HUDEP-2 (cell line): ENCODE measurements around the gene OTUD7B.
"Not testable (repeated sequence)": the region's sequence is repeated elsewhere in the genome, so short reads cannot be mapped to it uniquely, and the experiment has no call there.

Source experiments
- DNase-seq, 76 experiments: peaks; one replicate each; lab custom pipeline; 2025; ENCODE audit not compliant: unreplicated experiment in 76 of 76; lab: John Stamatoyannopoulos, UW

The OTUD7B gene

GRCh38 chr1:150010393-150011115 lies at the start of gene OTUD7B:
TSS of gene OTUD7B (minus strand) at chr1:150010726. CDS start at chr1:149977510, 33,216 bp downstream.
- DNase-seq: peak in 75 of 76 experiments; percentile 14 to 87 (median 71)

- DNase-seq: no peak
Measured at GRCh38 chr1:150060260-150060659, 49.7 kb upstream of the OTUD7B start.

- no peak for DNase-seq
Measured at GRCh38 chr1:150056407-150056806, 45.9 kb upstream of the OTUD7B start.

GRCh38 chr1:150055507-150055906 lies 45.0 kb upstream of the OTUD7B start:
- not testable (repeated sequence) for DNase-seq

- no peak for DNase-seq
Measured at GRCh38 chr1:150053926-150054325, 43.4 kb upstream of the OTUD7B start.

- DNase-seq: not testable (repeated sequence)
Measured at GRCh38 chr1:150051905-150052412, 41.4 kb upstream of the OTUD7B start.

- no peak for DNase-seq
Measured at GRCh38 chr1:150051089-150051373, 40.5 kb upstream of the OTUD7B start.

- no peak for DNase-seq
Measured at GRCh38 chr1:150049926-150050325, 39.4 kb upstream of the OTUD7B start.

- DNase-seq: no peak
Measured at GRCh38 chr1:150034336-150034735, 23.8 kb upstream of the OTUD7B start.

GRCh38 chr1:150028322-150028721 lies 17.8 kb upstream of the OTUD7B start:
- no peak for DNase-seq

- DNase-seq: no peak
Measured at GRCh38 chr1:150024156-150024555, 13.6 kb upstream of the OTUD7B start.

- DNase-seq: no peak
Measured at GRCh38 chr1:150022357-150022756, 11.8 kb upstream of the OTUD7B start.

- DNase-seq: no peak
Measured at GRCh38 chr1:150021191-150021694, 10.7 kb upstream of the OTUD7B start.

GRCh38 chr1:150020711-150021110 lies 10.2 kb upstream of the OTUD7B start:
- no peak for DNase-seq

- DNase-seq: no peak
Measured at GRCh38 chr1:150018165-150018564, 7.6 kb upstream of the OTUD7B start.

- DNase-seq: no peak
Measured at GRCh38 chr1:150017206-150017750, 6.8 kb upstream of the OTUD7B start.

GRCh38 chr1:150015651-150016131 lies 5.2 kb upstream of the OTUD7B start:
- no peak for DNase-seq

- DNase-seq: no peak
Measured at GRCh38 chr1:150012611-150013010, 2.1 kb upstream of the OTUD7B start.

GRCh38 chr1:150009604-150010392 lies 728 bp downstream of the OTUD7B start:
- peak in 25 of 76 experiments; percentile 2 to 72 (median 30) for DNase-seq

GRCh38 chr1:150008699-150009098 lies 1.8 kb downstream of the OTUD7B start:
- DNase-seq: no peak

GRCh38 chr1:150006881-150007421 lies 3.6 kb downstream of the OTUD7B start:
- DNase-seq: no peak
